Muscle of back (tissue), 11 donors: ENCODE results near the gene TRMT6. TPM values are rescaled to one million over a fixed set of nuclear protein-coding genes. Genes with fewer than 3 reads are reported as not detected.

Experiments
- DNase-seq, 3 donors: peaks; one replicate each; pipeline versions ENCODE4 v3.0.0 to v3.0.0-alpha.2; 2013
- polyA plus RNA-seq, 10 donors: library from polyadenylated mRNA; unstranded; fragments of 120-200 nt; gene quantifications; one replicate each; pipeline ENCODE4 v1.2.1, GENCODE V29; 2013; ENCODE audit not compliant: insufficient read length in 10 of 10

Gene TRMT6
- polyA plus RNA-seq, 10 donors, result 8.5 to 14.7 (median 10.9) TPM

- no peak for DNase-seq
These were observed 49.4 kb downstream of the TRMT6 start for GRCh38 chr20:5900908-5901307.

GRCh38 chr20:5899444-5899843 lies 50.9 kb downstream of the TRMT6 start:
- DNase-seq, result no peak

- no peak for DNase-seq
These were observed 54.7 kb downstream of the TRMT6 start for GRCh38 chr20:5895626-5896025.

GRCh38 chr20:5893621-5894020 lies 56.7 kb downstream of the TRMT6 start:
- DNase-seq, result no peak

DNA sequence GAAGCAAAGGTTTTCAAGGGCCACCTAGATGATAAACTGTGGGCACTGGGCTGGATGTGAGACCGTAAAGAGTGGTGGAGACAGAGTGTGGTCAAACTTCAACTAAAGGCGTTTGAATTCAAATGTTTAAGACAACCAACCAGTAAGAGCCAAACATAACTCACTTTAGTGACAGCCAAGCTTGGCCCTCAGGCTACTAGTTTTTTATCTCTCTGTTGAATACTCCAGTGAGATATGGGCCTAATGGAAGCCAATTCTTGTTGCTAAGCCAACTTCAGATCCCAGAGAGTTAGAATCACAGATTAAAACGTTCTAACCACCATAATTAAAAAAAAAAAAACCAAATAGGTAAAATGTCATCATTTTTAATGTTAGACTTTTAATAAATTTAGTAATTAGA lies 57.3 kb downstream of the TRMT6 start:
- DNase-seq, result no peak

- DNase-seq, result no peak
These were observed 59.4 kb downstream of the TRMT6 start for GRCh38 chr20:5890773-5891441.

- DNase-seq, result no peak
These were observed 62.3 kb downstream of the TRMT6 start for GRCh38 chr20:5888041-5888440.

GRCh38 chr20:5887386-5887785 lies 62.9 kb downstream of the TRMT6 start:
- DNase-seq, result no peak

Other genes starting within 250 kb of the TRMT6 start
- gene SHLD1, start 200.1 kb downstream of the TRMT6 start, polyA plus RNA-seq, result 1 to 10 TPM; 5.1 to 7.5 (median 6.2) TPM
- under 1 TPM in 9 of 10 donors, not detected in 1; 0.14 to 0.43 (median 0.23) TPM for gene CHGB, start 39.0 kb downstream of the TRMT6 start, polyA plus RNA-seq
- gene MCM8, start 119 bp upstream of the TRMT6 start, polyA plus RNA-seq, result 10 to 100 TPM in 4 of 10 donors, 1 to 10 TPM in 6; 6.8 to 11.5 (median 9.3) TPM
- 10 to 100 TPM; 50.4 to 82.4 (median 66.3) TPM for gene CRLS1, start 55.6 kb upstream of the TRMT6 start, polyA plus RNA-seq
- under 1 TPM; 0.11 to 0.36 (median 0.23) TPM for gene LRRN4, start 103.5 kb upstream of the TRMT6 start, polyA plus RNA-seq
- 1 to 10 TPM in 3 of 10 donors, under 1 TPM in 7; 0.23 to 3.8 (median 0.42) TPM for gene FERMT1, start 172.5 kb upstream of the TRMT6 start, polyA plus RNA-seq